GM21723 (cell line): ENCODE results near the gene C11orf68.
"Not testable (repeated sequence)": the region's sequence is repeated elsewhere in the genome, so short reads cannot be mapped to it uniquely, and the experiment has no call there.

Experiments
- ATAC-seq: cut with Tn5 transposase; IDR thresholded peaks from one replicate; pipeline ENCODE4 v1.9.1; 2021; ENCODE audit warnings: mild to moderate bottlenecking, moderate library complexity; ENCODE audit not compliant: unreplicated experiment

The C11orf68 gene

DNA sequence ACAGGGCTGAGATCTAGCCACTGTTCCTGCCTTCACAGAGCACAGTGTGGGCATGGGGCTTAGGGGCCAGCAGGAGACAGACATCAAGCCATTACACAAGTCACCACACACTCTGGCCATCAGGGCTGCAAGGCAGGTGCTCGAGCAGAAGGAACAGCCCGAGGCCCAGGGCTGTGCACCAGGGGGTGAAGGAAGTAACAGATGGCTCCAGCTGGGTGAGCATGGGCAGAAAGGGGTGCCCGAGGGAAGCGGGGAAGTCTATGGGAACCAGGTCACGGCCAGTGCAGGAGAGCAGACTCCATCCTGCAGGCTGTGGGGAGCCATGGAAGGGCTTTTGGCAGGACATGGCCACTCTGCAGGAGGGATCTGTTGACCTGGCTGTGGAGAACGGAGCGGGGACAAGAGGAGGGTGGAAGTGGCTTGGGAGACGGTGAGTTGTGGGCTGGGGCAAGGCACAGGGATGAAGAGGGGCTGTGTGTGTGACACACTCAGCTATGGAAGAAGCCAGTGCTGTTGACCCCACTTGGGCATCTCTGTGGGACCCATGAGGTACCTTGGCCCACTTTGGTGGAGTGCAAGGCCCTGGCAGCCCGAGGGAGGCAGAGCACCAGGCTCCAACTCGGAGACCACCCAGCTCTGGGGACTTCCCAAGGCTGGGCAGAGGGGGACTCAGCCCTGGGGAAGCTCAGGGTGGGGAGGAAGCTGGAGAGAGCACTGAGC is 3.6 kb downstream of the C11orf68 start:
- no peak for ATAC-seq

DNA sequence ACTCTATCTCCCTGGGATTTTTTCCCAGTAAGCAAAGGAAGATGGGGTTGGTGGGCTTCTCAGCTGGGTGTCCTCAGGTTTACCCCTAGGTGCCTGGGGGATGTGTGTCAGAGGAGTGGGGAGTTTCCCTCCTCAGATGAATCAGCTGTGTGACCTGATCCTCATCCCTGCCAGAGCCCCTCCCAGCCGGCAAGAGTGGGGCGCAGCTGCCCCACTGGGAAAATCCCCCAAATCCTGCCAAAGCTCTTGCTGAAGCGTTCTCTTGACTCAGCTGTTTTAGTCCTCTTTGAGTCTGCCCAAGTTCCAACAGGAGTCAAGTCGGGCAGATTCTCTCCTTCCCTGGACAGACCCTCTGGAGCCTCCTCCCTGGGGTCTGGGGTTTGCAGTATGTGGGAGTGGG is 6.0 kb downstream of the C11orf68 start:
- ATAC-seq: no peak

DNA sequence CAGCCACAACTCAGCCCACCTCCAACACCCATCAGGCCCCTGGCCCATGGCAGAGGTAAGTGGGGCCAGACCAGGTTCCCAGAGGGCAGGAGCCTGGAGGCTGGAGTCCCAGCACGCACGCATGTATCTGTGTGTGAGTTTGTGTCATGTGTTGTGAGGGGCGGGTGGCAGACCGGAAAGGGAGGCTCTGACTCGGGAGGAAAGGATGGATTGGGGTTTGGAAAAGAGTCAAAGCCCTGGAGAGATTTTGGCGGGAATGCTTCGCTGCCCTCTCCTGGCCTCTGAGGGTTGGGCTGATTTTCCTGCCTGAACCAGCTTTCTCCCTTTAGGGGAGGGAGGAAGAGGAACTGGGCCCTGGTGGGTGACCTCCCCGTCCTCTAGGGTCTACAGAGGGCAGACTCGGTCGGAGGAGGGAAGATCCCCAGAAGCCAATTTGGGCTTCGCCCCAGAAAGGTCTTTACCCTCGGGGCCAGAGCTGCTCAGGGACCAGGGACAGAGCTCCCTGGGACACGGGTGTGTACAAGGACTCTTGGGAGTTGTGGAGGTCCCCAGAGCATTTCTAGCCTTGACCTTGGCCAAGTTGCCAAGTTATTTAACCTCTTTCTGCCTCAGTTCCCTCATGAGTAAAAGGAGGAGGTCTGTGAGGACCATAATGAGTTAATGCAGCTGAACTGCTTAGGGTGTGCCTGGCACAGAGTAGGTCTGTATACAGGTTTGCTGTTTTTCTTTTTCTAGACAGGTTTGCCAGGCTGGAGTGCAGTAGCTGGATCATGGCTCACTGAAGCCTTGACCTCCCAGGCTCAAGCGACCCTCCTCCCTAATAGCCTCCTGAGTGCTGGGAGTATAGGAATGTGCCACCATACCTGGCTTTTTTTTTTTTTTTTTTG is 6.9 kb downstream of the C11orf68 start:
- no peak for ATAC-seq

DNA sequence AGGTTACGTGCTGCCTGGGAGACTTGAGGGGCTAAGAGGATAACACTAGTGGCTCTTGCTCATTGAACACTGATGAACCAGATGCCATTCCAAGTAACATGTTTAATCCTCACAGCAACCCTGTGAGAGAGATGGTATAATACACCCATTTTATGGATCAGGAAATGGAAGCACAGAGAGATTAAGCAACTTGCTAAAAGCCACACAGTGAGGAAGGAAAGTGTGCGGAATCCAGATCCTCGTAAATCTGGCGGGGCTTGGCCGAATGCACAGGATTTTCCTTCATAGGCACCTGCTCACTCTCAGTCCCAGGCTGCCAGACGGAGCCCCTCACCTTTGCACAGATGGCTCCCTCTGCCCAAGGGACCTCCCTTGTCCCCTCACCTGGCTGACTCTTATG is 11.0 kb downstream of the C11orf68 start:
- no peak for ATAC-seq

GRCh38 chr11:65906602-65907001 is 12.3 kb downstream of the C11orf68 start:
- ATAC-seq: no peak

- ATAC-seq: no peak
These were observed 15.1 kb downstream of the C11orf68 start for GRCh38 chr11:65903715-65904114.

DNA sequence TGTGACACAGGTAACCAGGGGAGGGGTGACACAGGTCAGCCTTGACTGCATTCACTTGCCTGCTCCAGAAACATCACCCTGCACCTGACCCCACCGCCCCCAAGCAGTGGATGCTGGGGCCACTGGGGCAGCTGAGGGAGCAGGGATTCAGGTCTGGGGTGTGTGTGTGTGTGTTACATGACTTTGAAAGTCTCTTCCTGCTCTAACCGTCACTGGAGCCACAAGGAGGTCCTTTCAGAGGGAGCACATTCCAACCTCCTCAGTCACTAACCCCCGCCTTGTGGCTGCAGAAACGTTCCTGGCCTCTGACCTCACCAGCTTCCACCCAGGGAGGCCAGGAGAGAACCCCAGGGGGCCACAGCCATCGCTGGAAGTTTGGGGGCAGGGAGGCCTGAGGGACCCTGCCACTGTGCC is 15.8 kb downstream of the C11orf68 start:
- no peak for ATAC-seq

DNA sequence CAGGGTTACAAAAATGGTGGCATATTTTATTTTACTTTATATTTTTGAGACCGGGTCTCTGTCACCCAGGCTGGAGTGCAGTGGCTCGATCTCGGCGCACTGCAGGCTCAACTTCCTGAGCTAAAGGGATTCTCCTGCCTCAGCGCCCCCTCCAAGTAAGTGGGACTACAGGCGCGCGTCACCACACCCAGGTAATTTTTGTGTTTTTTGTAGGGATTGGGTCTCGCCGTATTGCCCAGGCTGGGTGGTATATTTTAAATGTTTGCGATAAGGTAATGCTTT is 18.0 kb downstream of the C11orf68 start:
- no peak for ATAC-seq

- ATAC-seq: peak; percentile 70
These were observed 18.6 kb downstream of the C11orf68 start, which contains the start of gene FOSL1 for GRCh38 chr11:65900125-65900898. Gene FOSL1 (minus strand): TSS chr11:65900388. CDS start chr11:65900339, 49 bp downstream.

DNA sequence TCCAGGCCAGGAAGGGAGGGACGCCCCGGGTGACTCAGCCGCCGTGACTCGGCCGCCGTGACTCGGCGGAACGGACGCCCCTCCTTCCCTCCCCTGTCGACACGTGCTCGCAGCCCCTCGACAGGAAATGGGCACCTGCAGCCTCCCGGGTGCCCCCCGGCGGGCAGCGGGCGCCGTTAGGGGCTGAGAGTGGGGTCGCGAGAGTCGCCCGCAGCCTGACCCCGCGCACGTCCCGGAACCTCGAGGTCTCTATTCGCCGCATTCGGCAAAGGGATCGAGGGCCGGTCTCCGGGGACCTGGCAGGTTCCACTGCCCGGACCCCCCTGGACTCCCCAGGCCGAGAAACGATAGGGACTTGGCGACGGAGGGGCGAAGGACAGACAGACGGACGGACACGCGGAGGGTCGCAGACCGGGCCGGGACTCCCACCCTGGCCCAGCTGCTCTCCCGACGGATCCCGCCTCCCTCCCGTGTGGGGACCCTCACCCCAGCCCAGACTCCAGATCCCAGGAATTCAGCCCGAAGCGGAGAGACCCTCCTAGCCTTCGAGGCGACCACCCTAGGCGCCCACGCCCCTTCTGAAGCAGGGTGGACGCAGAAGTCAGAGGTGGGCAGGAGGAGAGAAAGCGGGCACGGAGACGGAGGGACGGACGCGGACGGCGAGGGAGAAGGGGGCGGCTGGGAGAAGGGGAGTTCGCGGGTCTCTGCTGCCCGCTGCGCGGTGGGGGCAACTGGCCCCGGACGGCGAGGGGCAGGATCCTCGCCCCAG is 19.3 kb downstream of the C11orf68 start:
- no peak for ATAC-seq

- no peak for ATAC-seq
These were observed 20.1 kb downstream of the C11orf68 start for GRCh38 chr11:65898656-65899355.

GRCh38 chr11:65897020-65897471 is 21.8 kb downstream of the C11orf68 start:
- ATAC-seq: no peak

DNA sequence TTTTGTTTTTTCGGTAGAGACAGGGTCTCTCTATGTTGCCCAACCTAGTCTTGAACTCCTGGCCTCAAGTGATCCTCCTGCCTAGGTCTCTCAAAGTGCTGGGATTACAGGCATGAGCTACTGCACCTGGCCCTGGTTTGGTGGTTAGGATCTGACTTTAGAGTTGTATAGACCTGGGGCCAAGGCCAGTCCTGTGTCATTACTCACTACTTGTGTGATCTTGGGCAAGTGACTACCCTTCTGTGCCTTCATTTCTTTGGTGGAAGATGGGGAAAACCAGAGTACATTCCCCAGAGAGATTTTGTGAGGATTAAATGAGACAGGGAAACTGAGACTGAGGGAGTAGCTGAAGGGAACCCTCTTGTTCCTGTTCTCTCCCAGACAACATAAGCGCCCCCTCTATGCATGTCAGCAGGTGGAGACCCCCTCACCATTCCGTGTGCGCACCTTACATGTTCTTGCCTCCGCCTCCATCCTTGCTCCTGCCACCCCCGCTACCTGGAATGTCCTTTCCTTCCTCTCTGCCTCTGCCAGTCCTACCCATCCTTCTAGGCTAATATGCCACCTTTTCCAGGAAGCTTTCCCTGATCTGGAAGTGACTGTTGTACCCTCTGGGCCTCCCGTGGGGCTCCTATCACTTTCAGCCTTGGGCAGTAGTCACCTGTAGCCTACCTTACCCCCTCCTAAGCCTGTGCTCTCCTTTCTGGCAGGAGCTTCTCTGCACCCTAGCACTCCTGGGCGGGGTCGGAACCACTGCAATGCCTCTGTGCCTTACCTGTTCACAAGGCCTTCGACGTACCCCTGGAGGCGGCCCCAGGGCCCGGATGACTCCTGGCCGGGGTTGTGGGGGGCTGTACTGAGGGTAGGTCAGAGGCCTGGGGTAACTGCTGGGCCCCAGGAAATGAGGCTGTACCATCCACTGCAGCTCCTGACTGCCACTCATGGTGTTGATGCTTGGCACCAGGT is 22.5 kb downstream of the C11orf68 start:
- no peak for ATAC-seq

DNA sequence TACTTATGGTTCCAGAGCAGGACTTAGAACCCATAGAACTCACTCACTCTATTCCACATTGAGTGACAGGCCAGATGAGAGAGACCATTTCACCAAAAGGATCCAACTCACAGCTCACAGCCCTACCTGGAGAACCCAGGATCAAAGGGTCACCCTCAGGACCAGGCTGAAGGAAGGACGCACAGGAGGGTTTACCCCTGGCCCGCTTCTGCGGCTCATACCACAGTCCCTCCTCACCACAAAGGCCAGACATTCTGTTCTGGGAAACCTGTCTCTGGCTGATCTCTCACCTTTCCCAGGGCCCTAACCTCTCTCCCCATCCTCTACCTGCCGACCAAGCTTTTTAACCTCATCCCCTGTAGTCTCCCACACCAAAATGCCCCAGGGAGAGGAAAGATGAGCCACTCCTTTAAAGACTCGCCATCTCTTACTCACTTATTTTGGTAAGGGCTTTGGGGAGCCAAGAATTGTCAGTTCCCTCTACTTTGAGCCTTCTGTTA is 23.3 kb downstream of the C11orf68 start:
- no peak for ATAC-seq

- ATAC-seq: no peak
These were observed 24.7 kb downstream of the C11orf68 start for GRCh38 chr11:65894034-65894591.

DNA sequence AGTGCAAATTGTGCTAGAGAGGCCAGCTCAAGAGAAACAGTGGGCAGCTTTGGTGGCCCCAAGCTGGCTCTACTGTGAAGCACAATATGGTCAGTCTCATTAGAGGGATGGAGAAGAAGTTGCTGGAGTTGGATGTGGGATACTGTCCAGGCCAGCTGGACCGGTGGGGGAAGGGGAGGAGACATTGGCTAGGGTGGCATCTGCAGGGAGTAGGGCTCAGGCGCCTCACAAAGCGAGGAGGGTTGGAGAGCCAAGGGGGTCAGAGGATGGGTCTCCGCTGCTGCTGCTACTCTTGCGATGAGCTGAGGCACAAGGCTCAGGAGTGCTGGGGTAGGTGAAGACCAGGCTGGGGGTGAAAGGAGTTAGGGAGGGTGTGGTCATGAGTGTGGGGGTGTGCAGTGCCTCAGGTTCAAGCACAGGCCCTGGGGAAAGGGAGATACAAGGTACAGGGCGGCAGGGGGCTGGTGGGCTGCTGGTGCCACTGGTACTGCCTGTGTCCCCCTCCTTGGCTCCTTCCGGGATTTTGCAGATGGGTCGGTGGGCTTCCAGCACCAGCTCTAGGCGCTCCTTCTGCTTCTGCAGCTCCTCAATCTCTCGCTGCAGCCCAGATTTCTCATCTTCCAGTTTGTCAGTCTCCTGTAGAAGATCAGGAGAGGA is 26.1 kb downstream of the C11orf68 start:
- ATAC-seq: no peak

- not testable (repeated sequence) for ATAC-seq
These were observed 26.7 kb downstream of the C11orf68 start for GRCh38 chr11:65892137-65892540.
